ENCODE results near the gene METRN. TPM values are rescaled to one million over a fixed set of nuclear protein-coding genes. Genes with fewer than 3 reads are reported as not detected.

Gene METRN
- total and polyA plus RNA-seq, 2 donors (not counting 1 experiment from before 2014, with no cell fraction given): 5.3 to 35.3 TPM

GRCh38 chr16:766820-767640 lies 52.1 kb downstream of the METRN start:
- DNase-seq (ENCODE audit: low read depth in 2 of 2): no peak

DNA sequence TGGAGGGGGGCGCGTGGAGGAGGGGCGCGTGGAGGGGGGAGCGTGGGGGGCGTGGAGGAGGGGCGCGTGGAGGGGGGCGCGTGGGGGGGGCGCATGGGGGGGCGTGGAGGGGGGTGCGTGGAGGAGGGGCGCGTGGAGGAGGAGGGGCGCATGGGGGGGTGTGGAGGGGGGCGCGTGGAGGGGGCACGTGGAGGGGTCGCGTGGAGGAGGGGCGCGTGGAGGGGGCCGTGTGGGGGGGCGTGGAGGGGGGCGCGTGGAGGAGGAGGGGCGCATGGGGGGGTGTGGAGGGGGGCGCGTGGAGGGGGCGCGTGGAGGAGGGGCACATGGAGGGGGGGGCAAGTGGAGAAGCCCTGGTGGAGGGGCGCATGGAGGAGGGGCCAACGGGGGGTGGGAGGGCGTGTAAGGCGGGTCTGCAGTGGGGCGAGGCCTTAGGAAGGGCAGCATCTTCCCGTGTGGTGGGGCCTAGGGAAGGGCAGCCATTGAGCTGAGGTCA lies 52.9 kb downstream of the METRN start:
- H3K27ac ChIP-seq (ENCODE audit: insufficient read depth, low read length): no peak overlapping the region

More at GRCh38 chr16:766820-767640, 52.1 kb downstream of the METRN start:
- H3K27ac ChIP-seq (ENCODE audit: insufficient read depth, low read length): no peak overlapping the region
- H3K79me2 ChIP-seq (ENCODE audit: control insufficient read depth, insufficient read depth, low read length): no peaks in the 10 kb centered on the region
- no peak overlapping the region for H3K9ac ChIP-seq (ENCODE audit: insufficient read depth, low read length)
- no peaks in the 10 kb centered on the region for H3K4me1 ChIP-seq (ENCODE audit: control insufficient read depth, extremely low read depth, insufficient read depth, low read length)
- no peaks in the 10 kb centered on the region for H3K27me3 ChIP-seq (ENCODE audit: control insufficient read depth, insufficient read depth, low read length)
- H3K4me3 ChIP-seq (replicated peaks in 1 of 4; ENCODE audit: control extremely low read depth in 1 of 4, insufficient read depth in 1 of 4, low read depth in 3 of 4, low read length in 4 of 4): no peak overlapping the region
- H3K36me3 ChIP-seq (ENCODE audit: control insufficient read depth, insufficient read depth, low read length): no peaks in the 10 kb centered on the region
- H3K9me3 ChIP-seq (ENCODE audit: control insufficient read depth, insufficient read depth, low read depth, low read length): no peaks in the 10 kb centered on the region
- no peaks in the 10 kb centered on the region for H4K20me1 ChIP-seq (ENCODE audit: control insufficient read depth, extremely low read depth, insufficient read depth, low read length)
- H3K4me2 ChIP-seq (ENCODE audit: extremely low read depth, insufficient read depth, low read length): no peak overlapping the region
- TF ChIP-seq EZH2 (IDR thresholded peaks at IDR 0.05; ENCODE audit: low read length, missing control alignments): no peak
- TF ChIP-seq, protein P1, sequence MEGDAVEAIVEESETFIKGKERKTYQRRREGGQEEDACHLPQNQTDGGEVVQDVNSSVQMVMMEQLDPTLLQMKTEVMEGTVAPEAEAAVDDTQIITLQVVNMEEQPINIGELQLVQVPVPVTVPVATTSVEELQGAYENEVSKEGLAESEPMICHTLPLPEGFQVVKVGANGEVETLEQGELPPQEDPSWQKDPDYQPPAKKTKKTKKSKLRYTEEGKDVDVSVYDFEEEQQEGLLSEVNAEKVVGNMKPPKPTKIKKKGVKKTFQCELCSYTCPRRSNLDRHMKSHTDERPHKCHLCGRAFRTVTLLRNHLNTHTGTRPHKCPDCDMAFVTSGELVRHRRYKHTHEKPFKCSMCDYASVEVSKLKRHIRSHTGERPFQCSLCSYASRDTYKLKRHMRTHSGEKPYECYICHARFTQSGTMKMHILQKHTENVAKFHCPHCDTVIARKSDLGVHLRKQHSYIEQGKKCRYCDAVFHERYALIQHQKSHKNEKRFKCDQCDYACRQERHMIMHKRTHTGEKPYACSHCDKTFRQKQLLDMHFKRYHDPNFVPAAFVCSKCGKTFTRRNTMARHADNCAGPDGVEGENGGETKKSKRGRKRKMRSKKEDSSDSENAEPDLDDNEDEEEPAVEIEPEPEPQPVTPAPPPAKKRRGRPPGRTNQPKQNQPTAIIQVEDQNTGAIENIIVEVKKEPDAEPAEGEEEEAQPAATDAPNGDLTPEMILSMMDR (conservative IDR thresholded peaks at IDR 0.05 in 1 of 2, IDR thresholded peaks at IDR 0.05 in 1 of 2; ENCODE audit: low read depth in 1 of 2, low read length in 2 of 2): no peak
- H2AFZ ChIP-seq (ENCODE audit: low read length): no peak overlapping the region

DNA sequence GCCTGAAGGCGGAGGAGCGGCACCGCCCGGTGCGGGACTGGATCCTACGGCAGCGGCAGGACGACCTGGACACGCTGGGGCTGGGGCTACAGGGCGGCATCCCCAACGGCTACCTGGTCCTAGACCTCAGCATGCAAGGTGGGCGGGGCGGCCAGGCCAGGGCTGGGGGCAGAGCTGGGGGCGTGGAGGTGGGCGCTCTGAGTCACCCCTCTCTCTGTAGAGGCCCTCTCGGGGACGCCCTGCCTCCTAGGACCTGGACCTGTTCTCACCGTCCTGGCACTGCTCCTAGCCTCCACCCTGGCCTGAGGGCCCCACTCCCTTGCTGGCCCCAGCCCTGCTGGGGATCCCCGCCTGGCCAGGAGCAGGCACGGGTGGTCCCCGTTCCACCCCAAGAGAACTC lies 53.5 kb downstream of the METRN start:
- Histone ChIP-seq H3K27me3 (ENCODE audit: control insufficient read depth, insufficient read depth, low read length) (no peaks in the 10 kb centered on the region), H4K20me1 (ENCODE audit: control insufficient read depth, extremely low read depth, insufficient read depth, low read length) (no peaks in the 10 kb centered on the region), H2AFZ (ENCODE audit: low read length) (no peak overlapping the region), H3K9ac (ENCODE audit: insufficient read depth, low read length) (no peak overlapping the region), H3K4me3 (replicated peaks in 1 of 4; ENCODE audit: control extremely low read depth in 1 of 4, insufficient read depth in 1 of 4, low read depth in 3 of 4, low read length in 4 of 4) (no peak overlapping the region), H3K4me2 (ENCODE audit: extremely low read depth, insufficient read depth, low read length) (no peak overlapping the region), H3K79me2 (ENCODE audit: control insufficient read depth, insufficient read depth, low read length) (no peaks in the 10 kb centered on the region), H3K36me3 (ENCODE audit: control insufficient read depth, insufficient read depth, low read length) (no peaks in the 10 kb centered on the region), H3K4me1 (ENCODE audit: control insufficient read depth, extremely low read depth, insufficient read depth, low read length) (no peaks in the 10 kb centered on the region), H3K9me3 (ENCODE audit: control insufficient read depth, insufficient read depth, low read depth, low read length) (no peaks in the 10 kb centered on the region), H3K27ac (ENCODE audit: insufficient read depth, low read length) (no peak overlapping the region)
- no peak for DNase-seq (ENCODE audit: low read depth in 2 of 2)
- TF ChIP-seq, protein P1 (conservative IDR thresholded peaks at IDR 0.05 in 1 of 2, IDR thresholded peaks at IDR 0.05 in 1 of 2; ENCODE audit: low read depth in 1 of 2, low read length in 2 of 2): no peak
- TF ChIP-seq EZH2 (IDR thresholded peaks at IDR 0.05; ENCODE audit: low read length, missing control alignments): no peak

More for the DNA sequence above, 52.9 kb downstream of the METRN start:
- no peaks in the 10 kb centered on the region for H3K36me3 ChIP-seq (ENCODE audit: control insufficient read depth, insufficient read depth, low read length)
- no peak overlapping the region for H2AFZ ChIP-seq (ENCODE audit: low read length)
- H3K4me1 ChIP-seq (ENCODE audit: control insufficient read depth, extremely low read depth, insufficient read depth, low read length): no peaks in the 10 kb centered on the region
- H3K9me3 ChIP-seq (ENCODE audit: control insufficient read depth, insufficient read depth, low read depth, low read length): no peaks in the 10 kb centered on the region
- DNase-seq (ENCODE audit: low read depth in 2 of 2): no peak
- no peaks in the 10 kb centered on the region for H3K27me3 ChIP-seq (ENCODE audit: control insufficient read depth, insufficient read depth, low read length)
- H4K20me1 ChIP-seq (ENCODE audit: control insufficient read depth, extremely low read depth, insufficient read depth, low read length): no peaks in the 10 kb centered on the region
- H3K79me2 ChIP-seq (ENCODE audit: control insufficient read depth, insufficient read depth, low read length): no peaks in the 10 kb centered on the region
- H3K9ac ChIP-seq (ENCODE audit: insufficient read depth, low read length): no peak overlapping the region
- no peak overlapping the region for H3K4me3 ChIP-seq (replicated peaks in 1 of 4; ENCODE audit: control extremely low read depth in 1 of 4, insufficient read depth in 1 of 4, low read depth in 3 of 4, low read length in 4 of 4)
- H3K4me2 ChIP-seq (ENCODE audit: extremely low read depth, insufficient read depth, low read length): no peak overlapping the region
- no peak for TF ChIP-seq EZH2 (IDR thresholded peaks at IDR 0.05; ENCODE audit: low read length, missing control alignments)
- TF ChIP-seq, protein P1 (conservative IDR thresholded peaks at IDR 0.05 in 1 of 2, IDR thresholded peaks at IDR 0.05 in 1 of 2; ENCODE audit: low read depth in 1 of 2, low read length in 2 of 2): no peak

All from fibroblast of lung (primary cell).